Measurements from ENCODE around the gene PRKCQ.

The PRKCQ gene

DNA sequence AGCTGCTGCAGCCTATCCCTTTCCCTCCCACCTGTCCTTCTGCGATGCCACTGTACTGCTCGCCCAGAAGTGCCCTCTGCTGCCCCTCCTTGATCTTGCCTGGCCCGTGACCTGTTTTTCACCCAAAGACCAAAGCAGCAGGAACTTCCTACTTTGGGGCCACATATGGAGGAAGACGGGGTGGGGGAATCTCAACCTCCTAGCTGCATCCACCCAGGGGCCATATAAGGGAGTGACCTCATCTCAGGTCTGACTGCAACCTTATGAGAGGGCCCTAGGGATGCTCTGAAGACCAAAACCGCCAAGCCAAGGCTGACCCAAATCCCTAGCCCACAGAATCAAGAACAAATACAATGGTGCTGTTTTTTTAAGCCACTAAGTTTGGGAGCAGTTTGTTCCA is 15.7 kb downstream of the PRKCQ start:
- no peaks in the 10 kb centered on the region for H3K9me3 ChIP-seq (ENCODE audit: control insufficient read depth, insufficient read depth, low read length)
- H3K27me3 ChIP-seq (ENCODE audit: control insufficient read depth, insufficient read depth, low read length), result no peaks in the 10 kb centered on the region
- no peaks in the 10 kb centered on the region for H3K4me1 ChIP-seq (ENCODE audit: control insufficient read depth, insufficient read depth, low read length)

DNA sequence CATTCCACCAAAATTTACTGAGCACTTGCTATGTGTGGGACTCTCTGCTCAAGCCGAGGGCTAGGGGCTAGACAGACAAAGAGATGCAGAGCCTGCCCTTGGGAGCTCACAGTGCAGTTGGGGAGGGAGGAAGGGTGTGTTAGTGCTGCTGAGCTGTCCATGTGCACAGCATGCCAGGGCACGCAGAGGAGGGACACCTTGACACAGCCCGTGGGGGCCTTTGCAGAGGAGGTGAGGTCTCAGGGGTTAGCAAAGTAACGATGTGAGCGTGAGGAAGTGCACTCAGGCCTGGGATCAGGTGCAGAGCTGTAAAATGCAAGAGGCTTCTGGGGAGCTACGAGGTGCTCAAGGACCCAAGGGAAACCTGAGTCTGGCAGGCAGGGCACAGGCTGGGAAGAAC is 16.3 kb downstream of the PRKCQ start:
- H3K9me3 ChIP-seq (ENCODE audit: control insufficient read depth, insufficient read depth, low read length), result no peaks in the 10 kb centered on the region
- no peaks in the 10 kb centered on the region for H3K36me3 ChIP-seq (ENCODE audit: control insufficient read depth, insufficient read depth, low read length)
- no peaks in the 10 kb centered on the region for H3K27me3 ChIP-seq (ENCODE audit: control insufficient read depth, insufficient read depth, low read length)
- no peak overlapping the region for H3K4me3 ChIP-seq (ENCODE audit: low read depth, low read length)
- H3K4me1 ChIP-seq (ENCODE audit: control insufficient read depth, insufficient read depth, low read length), result no peaks in the 10 kb centered on the region
- no peak overlapping the region for H3K9ac ChIP-seq (ENCODE audit: low read depth, low read length)

More for the DNA sequence above, 15.7 kb downstream of the PRKCQ start:
- H3K36me3 ChIP-seq (ENCODE audit: control insufficient read depth, insufficient read depth, low read length), result no peaks in the 10 kb centered on the region
- no peak overlapping the region for H3K9ac ChIP-seq (ENCODE audit: low read depth, low read length)
- no peak overlapping the region for H3K4me3 ChIP-seq (ENCODE audit: low read depth, low read length)

DNA sequence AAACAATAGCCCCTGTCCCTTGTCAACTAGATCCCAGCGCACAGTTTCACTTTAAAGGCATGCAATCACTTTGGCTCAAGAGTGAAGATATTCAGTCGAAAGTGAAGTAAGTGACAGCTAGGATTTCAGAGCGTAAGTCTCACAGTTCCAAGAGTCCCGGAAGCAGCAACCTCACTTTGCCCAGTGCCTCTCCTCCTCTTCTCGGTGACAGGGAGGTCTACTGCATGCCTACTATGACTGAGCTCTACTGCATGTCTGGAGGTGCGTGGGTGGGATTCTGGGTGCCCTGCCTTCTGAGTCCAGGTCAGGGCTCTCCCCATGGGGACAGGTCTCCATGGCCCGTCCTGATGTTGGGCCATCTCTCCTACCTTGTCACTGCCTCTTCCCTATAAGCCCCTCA is 17.0 kb downstream of the PRKCQ start:
- no peaks in the 10 kb centered on the region for H3K27me3 ChIP-seq (ENCODE audit: control insufficient read depth, insufficient read depth, low read length)
- H3K4me1 ChIP-seq (ENCODE audit: control insufficient read depth, insufficient read depth, low read length), result no peaks in the 10 kb centered on the region

DNA sequence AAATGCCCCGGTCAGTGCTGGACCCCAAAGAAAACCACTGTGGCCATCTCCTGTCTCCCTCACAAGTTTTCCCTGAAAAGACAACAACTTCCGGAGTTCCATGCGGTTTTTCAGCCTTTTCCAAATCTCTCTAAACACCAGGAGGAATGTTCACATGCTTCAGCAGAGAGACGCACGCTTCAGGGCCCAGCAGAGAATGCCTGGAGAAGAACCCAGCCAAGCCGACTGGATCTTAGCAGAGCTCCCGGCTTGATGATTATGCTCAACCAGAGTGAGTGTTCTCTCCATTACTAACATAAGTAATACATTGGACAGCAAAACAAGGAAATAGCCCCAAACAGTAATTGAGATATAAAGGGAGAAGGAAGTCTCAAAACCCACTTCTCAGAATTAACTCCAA is 17.9 kb downstream of the PRKCQ start:
- Histone ChIP-seq H3K9ac (ENCODE audit: low read depth, low read length) (no peak overlapping the region), H3K4me1 (ENCODE audit: control insufficient read depth, insufficient read depth, low read length) (no peaks in the 10 kb centered on the region), H3K27me3 (ENCODE audit: control insufficient read depth, insufficient read depth, low read length) (no peaks in the 10 kb centered on the region), H3K36me3 (ENCODE audit: control insufficient read depth, insufficient read depth, low read length) (no peaks in the 10 kb centered on the region), H3K4me3 (ENCODE audit: low read depth, low read length) (no peak overlapping the region), H3K9me3 (ENCODE audit: control insufficient read depth, insufficient read depth, low read length) (no peaks in the 10 kb centered on the region)

More for the DNA sequence above, 17.0 kb downstream of the PRKCQ start:
- Histone ChIP-seq H3K4me3 (ENCODE audit: low read depth, low read length) (no peak overlapping the region), H3K36me3 (ENCODE audit: control insufficient read depth, insufficient read depth, low read length) (no peaks in the 10 kb centered on the region), H3K9me3 (ENCODE audit: control insufficient read depth, insufficient read depth, low read length) (no peaks in the 10 kb centered on the region), H3K9ac (ENCODE audit: low read depth, low read length) (no peak overlapping the region)

DNA sequence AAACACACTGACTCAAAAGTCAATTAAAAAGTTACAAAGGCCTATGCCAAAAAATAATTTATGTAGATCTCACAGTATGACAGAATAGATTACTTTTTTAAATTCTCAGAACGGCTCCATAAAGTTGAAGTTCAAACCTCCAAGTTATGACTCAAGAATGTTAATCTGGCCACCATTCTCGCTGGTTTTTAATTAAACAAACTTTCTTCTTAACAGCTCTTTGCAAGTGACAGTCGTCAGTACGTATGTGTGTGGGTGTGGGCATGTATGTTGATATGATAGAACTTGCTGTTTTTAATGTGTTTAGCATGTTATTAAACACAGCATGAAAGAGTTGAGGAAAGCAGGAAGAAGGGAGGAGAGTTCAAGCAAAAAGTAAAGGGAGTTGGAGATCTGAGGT is 18.5 kb downstream of the PRKCQ start:
- Histone ChIP-seq H3K9ac (ENCODE audit: low read depth, low read length) (no peak overlapping the region), H3K36me3 (ENCODE audit: control insufficient read depth, insufficient read depth, low read length) (no peaks in the 10 kb centered on the region), H3K4me1 (ENCODE audit: control insufficient read depth, insufficient read depth, low read length) (no peaks in the 10 kb centered on the region), H3K9me3 (ENCODE audit: control insufficient read depth, insufficient read depth, low read length) (no peaks in the 10 kb centered on the region), H3K27me3 (ENCODE audit: control insufficient read depth, insufficient read depth, low read length) (no peaks in the 10 kb centered on the region), H3K4me3 (ENCODE audit: low read depth, low read length) (no peak overlapping the region)

DNA sequence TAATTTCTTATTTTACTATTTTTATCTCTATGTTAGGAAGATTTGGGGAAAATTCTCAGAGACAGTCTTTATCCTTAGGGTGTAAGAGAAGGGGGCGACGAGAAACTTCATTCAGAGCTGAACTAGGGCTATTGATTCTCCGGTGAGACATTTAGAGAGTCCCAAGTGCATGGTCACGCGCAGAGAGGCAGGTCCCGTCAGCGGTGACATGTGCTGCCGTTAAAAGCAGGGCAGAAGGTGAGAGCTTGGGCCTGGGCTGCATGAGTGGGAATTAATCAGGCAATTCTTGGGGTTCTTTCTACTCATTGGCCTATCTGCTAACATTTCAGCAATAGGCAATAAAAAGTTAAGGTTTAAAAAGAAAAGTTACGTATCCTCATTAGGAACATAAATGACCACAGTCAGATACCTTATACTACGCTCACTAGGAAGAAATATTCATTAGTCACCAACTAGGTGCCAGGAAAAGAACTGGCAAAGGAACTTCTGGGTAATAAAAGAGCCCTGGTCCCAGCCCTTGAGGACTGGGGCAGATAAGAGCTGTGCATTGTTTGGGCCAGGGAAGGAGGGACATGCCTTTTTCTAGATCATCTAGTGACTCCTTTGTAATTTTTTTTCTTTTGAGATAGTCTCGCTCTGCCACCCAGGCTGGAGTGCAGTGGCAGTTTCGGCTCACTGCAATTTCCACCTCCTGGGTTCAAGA is 21.2 kb downstream of the PRKCQ start:
- H3K27me3 ChIP-seq (ENCODE audit: control insufficient read depth, insufficient read depth, low read length), result no peaks in the 10 kb centered on the region
- H3K4me3 ChIP-seq (ENCODE audit: low read depth, low read length), result no peak overlapping the region
- H3K9ac ChIP-seq (ENCODE audit: low read depth, low read length), result no peak overlapping the region
- no peaks in the 10 kb centered on the region for H3K4me1 ChIP-seq (ENCODE audit: control insufficient read depth, insufficient read depth, low read length)
- H3K9me3 ChIP-seq (ENCODE audit: control insufficient read depth, insufficient read depth, low read length), result no peaks in the 10 kb centered on the region
- H3K36me3 ChIP-seq (ENCODE audit: control insufficient read depth, insufficient read depth, low read length), result no peaks in the 10 kb centered on the region

DNA sequence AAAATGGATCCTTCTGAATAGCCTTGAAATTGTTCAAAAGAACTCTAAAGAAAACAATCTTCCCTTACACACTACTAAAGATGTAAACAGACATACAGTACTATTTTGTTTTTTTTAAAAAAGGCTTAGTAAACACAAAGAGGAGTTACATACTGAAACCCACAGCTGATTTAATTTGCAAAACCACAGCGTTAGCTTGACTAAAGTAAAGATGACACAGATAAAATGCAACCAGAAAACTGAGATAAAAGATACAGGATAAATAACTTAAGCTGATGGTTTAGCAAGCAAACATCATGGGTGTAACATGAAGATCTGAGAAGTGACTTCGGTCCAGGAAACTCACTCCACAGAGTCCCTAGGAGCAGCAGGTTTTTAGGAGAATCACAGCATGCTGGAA is 21.8 kb downstream of the PRKCQ start:
- Histone ChIP-seq H3K36me3 (ENCODE audit: control insufficient read depth, insufficient read depth, low read length) (no peaks in the 10 kb centered on the region), H3K4me1 (ENCODE audit: control insufficient read depth, insufficient read depth, low read length) (no peaks in the 10 kb centered on the region), H3K9ac (ENCODE audit: low read depth, low read length) (no peak overlapping the region), H3K9me3 (ENCODE audit: control insufficient read depth, insufficient read depth, low read length) (no peaks in the 10 kb centered on the region), H3K4me3 (ENCODE audit: low read depth, low read length) (no peak overlapping the region), H3K27me3 (ENCODE audit: control insufficient read depth, insufficient read depth, low read length) (no peaks in the 10 kb centered on the region)

DNA sequence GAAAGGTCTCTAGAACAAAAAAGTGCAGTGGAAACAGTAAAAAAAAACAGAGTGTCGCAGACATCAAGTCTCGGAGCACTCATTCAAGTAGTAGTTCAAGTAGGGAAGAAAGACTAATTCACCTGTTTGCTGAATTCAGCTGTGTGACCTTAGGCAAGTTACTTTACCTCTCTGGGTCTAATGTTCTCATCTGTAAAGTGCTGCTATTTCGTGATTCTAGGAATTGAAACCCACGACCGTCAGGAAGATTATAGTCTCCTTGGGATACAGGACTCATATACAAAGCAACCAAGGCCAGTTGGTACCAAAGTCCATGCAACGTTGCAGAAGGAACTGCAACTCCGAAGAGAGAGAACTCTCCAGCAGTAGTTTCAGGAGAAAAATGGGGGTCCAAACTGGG is 26.1 kb downstream of the PRKCQ start:
- H3K27me3 ChIP-seq (ENCODE audit: control insufficient read depth, insufficient read depth, low read length), result no peaks in the 10 kb centered on the region
- H3K9me3 ChIP-seq (ENCODE audit: control insufficient read depth, insufficient read depth, low read length), result no peaks in the 10 kb centered on the region
- H3K4me1 ChIP-seq (ENCODE audit: control insufficient read depth, insufficient read depth, low read length), result no peaks in the 10 kb centered on the region
- no peak overlapping the region for H3K4me3 ChIP-seq (ENCODE audit: low read depth, low read length)
- no peak overlapping the region for H3K9ac ChIP-seq (ENCODE audit: low read depth, low read length)
- no peaks in the 10 kb centered on the region for H3K36me3 ChIP-seq (ENCODE audit: control insufficient read depth, insufficient read depth, low read length)

DNA sequence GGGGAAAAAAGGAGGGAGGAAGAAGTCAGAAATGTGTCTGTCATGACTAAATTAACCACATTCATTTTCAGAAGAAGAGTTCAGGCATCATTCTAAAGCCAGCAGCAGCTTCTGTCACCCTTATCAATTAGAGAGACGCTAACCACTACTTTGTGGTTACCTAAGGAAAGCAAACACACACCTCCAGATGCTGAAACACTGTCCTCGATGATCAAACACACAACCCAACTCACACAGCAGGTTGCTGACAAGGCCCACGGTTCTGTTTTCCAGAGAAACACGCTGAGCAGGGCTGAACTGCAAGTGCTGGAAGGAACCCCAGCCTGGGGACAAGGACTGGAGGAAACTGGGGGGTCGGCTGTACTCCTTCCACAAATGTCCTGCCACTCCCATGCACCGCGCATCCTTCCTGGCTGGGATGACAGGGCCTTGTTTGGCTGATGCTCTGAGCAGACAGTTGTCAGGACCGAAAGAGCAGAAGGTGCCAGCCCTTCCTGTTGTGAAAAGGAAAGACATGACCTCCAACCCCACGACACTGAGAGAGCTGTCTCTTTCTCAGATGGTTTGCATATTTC is 36.6 kb downstream of the PRKCQ start:
- no peaks in the 10 kb centered on the region for H3K36me3 ChIP-seq (ENCODE audit: control insufficient read depth, insufficient read depth, low read length)
- H3K4me1 ChIP-seq (ENCODE audit: control insufficient read depth, insufficient read depth, low read length), result no peaks in the 10 kb centered on the region
- no peaks in the 10 kb centered on the region for H3K9me3 ChIP-seq (ENCODE audit: control insufficient read depth, insufficient read depth, low read length)
- H3K27me3 ChIP-seq (ENCODE audit: control insufficient read depth, insufficient read depth, low read length), result peaks cover 3% of the 10 kb centered on the region
- H3K4me3 ChIP-seq (ENCODE audit: low read depth, low read length), result no peak overlapping the region
- no peak overlapping the region for H3K9ac ChIP-seq (ENCODE audit: low read depth, low read length)

DNA sequence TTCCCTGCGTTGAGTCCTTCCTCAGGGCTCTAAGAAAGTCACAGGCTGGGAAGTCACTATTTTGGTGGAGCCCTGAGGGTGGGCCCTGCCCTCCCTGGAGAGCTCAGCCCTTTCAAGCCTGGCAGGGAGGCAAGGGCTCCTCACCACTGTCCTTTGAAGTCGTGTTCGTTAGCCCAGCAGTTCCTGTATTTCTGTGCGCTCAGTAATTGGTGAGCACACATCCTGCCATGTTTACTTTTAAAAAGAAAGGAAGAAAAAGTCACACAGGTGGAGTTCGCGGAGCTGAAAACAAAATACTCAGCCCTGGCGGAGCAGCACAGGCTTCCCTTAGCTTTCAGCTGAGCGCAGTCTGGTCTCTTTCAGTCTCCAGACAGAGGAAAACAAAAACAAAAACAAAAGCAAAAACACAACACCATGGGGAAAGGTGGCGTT is 37.1 kb downstream of the PRKCQ start:
- Histone ChIP-seq H3K27me3 (ENCODE audit: control insufficient read depth, insufficient read depth, low read length) (peaks cover 3% of the 10 kb centered on the region), H3K9me3 (ENCODE audit: control insufficient read depth, insufficient read depth, low read length) (no peaks in the 10 kb centered on the region), H3K4me3 (ENCODE audit: low read depth, low read length) (no peak overlapping the region), H3K4me1 (ENCODE audit: control insufficient read depth, insufficient read depth, low read length) (no peaks in the 10 kb centered on the region), H3K36me3 (ENCODE audit: control insufficient read depth, insufficient read depth, low read length) (no peaks in the 10 kb centered on the region), H3K9ac (ENCODE audit: low read depth, low read length) (no peak overlapping the region)

DNA sequence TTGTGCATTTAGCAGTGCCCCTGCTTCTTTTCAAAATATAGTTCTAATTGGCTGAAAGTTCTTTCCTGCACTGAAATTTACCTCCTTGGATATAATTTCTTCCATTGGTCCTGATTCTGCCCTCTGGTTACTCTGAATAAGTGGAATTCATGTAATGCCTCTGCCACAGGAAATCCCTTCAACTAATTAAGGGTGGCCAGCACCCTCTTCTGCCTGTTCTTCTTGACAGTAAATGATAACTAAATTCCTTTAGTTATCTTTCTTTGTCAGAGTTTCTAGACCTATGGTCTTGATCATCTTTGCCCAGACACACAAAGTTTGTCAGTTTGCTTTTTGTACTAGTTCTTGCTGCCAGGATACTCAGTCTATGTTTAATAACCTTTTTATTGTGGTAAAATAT is 40.2 kb downstream of the PRKCQ start:
- H3K4me3 ChIP-seq (ENCODE audit: low read depth, low read length), result no peak overlapping the region
- no peak overlapping the region for H3K9ac ChIP-seq (ENCODE audit: low read depth, low read length)
- no peaks in the 10 kb centered on the region for H3K4me1 ChIP-seq (ENCODE audit: control insufficient read depth, insufficient read depth, low read length)
- H3K36me3 ChIP-seq (ENCODE audit: control insufficient read depth, insufficient read depth, low read length), result no peaks in the 10 kb centered on the region
- peaks cover 3% of the 10 kb centered on the region for H3K27me3 ChIP-seq (ENCODE audit: control insufficient read depth, insufficient read depth, low read length)
- no peaks in the 10 kb centered on the region for H3K9me3 ChIP-seq (ENCODE audit: control insufficient read depth, insufficient read depth, low read length)

DNA sequence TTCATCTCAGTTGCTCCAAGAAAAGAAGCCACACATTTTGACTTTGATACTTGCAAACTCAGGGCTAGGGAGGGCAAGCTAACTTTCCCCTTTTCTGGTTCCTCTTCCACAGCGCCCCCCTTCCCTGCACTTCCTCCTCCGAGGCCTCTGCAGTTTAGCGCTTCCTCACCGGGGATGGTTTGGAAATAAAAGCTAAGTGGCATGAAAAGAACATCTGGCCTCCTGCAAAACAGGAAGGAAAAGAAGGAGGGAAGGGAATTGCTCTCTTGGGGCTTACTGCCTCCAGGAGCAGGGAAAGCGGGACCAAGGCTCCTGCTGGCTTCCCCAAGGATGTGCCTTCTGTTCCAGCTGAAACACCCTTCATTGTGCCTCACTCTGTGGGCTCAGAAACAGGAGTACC is 42.3 kb downstream of the PRKCQ start:
- H3K4me1 ChIP-seq (ENCODE audit: control insufficient read depth, insufficient read depth, low read length), result no peaks in the 10 kb centered on the region
- peaks cover 3% of the 10 kb centered on the region for H3K27me3 ChIP-seq (ENCODE audit: control insufficient read depth, insufficient read depth, low read length)
- no peaks in the 10 kb centered on the region for H3K36me3 ChIP-seq (ENCODE audit: control insufficient read depth, insufficient read depth, low read length)
- H3K9me3 ChIP-seq (ENCODE audit: control insufficient read depth, insufficient read depth, low read length), result no peaks in the 10 kb centered on the region
- no peak overlapping the region for H3K9ac ChIP-seq (ENCODE audit: low read depth, low read length)
- no peak overlapping the region for H3K4me3 ChIP-seq (ENCODE audit: low read depth, low read length)

All from iPS-15b (cell line).